Activated T-cell treated with anti-CD3 and anti-CD28 coated beads for 4 hours (primary cell): ENCODE data around the gene CAMSAP1.

Experiments
- DNase-seq: peaks from one replicate; pipeline ENCODE4 v3.0.0-alpha.2; 2020

Gene CAMSAP1

DNA sequence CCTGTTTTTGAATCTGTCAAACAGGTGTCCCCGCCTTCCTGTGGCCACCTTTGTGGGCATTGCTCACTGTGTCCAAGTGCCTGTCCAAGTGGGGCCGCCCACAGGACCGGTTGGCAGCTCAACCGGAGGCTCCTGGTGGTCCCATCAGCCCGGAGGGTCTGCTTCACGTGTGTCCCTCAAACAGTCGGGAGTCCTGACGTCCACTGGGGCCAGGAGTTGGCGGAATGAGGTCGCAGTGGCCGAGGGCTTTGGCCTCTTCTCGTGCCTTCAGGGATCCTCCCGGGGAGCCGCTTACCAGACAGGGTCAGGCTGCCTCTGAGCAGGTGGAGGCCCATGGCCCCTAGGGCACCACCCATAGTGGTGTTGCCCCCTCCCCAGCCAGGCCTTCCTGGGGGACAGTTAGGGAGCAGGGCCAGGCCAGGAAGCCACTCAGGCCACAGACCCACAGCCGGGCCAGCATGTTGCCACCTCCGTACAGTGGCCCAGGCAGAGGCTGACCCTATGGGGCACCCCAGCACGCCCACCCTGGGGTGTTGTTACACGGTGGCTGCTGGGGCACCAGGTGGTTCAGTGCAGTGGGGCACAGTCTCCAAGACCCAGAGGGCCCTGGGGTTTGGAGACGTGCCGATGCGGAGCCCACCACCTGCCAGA is 135.8 kb downstream of the CAMSAP1 start:
- DNase-seq: no peak

DNA sequence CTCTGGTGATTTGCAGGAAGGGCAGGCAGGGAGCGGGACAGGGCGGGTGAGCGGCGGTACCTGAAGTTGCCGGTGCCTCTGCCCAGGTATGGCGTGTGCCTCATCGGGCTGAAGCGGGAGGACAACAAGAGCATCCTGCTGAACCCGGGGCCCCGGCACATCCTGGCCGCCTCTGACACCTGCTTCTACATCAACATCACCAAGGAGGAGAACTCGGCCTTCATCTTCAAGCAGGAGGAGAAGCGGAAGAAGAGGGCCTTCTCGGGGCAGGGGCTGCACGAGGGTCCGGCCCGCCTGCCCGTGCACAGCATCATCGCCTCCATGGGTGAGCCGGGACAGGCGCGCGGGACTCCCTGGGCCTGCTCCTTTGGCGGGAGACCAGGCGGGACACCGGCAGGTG is 136.6 kb downstream of the CAMSAP1 start:
- DNase-seq: no peak

DNA sequence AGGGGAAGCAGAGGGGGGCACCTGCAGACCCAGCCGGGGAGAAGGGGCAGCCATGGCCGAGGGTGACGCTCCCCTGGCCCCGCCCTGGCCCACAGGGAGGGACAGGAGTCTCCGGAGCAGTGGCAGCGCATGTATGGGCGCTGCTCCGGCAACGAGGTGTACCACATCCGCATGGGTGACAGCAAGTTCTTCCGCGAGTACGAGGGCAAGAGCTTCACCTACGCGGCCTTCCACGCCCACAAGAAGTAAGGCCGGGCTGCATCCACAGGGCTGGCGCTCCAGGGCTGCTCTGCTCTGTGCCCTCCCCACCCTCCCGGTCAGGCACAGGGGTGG is 137.2 kb downstream of the CAMSAP1 start:
- DNase-seq: no peak

- no peak for DNase-seq
These were observed 137.7 kb downstream of the CAMSAP1 start for GRCh38 chr9:135769489-135770202.

DNA sequence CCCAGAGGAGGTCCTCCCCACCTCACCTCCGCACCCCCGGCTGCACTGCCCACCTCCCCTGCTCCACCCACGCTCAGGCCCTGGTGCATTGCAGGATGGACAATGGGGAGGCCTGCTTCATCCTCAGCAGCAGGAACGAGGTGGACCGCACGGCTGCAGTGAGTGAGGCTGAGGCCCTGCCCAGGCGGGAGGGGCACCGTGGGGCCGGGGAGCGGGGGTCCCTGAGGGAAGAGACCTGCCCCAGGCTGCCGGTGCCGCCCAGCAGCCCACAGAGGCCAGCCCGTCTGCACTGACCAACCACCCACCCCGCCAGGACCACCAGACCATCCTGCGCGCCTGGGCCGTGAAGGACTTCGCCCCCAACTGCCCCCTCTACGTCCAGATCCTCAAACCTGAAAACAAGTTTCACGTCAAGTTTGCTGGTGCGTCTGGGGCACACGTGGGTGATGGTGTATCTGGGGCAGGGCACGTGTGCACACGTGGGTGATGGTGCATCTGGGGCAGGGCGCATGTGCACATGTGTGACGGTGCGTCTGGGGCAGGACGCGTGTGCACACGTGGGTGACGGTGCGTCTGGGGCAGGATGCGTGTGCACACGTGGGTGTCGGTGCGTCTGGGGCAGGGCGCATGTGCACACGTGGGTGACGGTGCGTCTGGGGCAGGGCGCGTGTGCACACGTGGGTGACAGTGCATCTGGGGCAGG is 138.7 kb downstream of the CAMSAP1 start:
- DNase-seq: no peak

- DNase-seq: no peak
These were observed 140.6 kb downstream of the CAMSAP1 start for GRCh38 chr9:135766707-135767106.

DNA sequence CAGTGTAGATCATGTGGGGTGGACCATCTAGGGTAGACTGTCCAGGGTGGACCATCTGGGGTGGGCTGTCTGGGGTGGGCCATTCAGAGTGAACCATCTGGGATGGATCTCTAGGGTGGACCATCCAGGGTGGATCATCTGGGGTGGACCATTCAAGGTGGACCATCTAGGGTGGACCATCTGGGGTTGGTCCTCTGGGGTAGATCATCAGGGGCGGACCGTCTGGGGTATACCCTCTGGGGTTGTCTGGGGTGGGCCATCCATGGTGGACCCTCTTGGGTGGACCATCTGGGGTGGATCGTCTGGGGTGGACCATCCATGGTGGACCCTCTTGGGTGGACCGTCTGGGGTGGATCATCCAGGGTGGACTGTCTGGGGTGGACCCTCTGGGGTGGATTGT is 141.1 kb downstream of the CAMSAP1 start:
- no peak for DNase-seq

DNA sequence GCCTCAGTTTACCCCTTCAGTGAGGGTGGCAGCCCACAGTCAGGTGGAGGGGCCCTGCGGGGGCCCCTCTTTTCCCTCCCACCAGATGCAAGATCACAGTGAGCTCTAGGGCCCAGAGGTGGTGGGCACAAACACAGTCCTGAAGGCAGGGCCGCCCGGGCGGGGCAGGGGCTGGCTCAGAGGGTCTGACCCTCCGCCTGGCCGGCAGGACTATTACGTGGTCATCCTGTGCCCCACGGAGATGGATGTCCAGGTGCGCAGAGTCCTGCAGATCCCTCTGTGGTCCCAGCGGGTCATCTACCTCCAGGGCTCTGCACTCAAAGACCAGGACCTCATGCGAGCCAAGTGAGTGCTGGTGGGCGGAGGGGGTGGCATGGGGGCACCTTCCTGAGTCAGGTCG is 141.9 kb downstream of the CAMSAP1 start:
- no peak for DNase-seq

DNA sequence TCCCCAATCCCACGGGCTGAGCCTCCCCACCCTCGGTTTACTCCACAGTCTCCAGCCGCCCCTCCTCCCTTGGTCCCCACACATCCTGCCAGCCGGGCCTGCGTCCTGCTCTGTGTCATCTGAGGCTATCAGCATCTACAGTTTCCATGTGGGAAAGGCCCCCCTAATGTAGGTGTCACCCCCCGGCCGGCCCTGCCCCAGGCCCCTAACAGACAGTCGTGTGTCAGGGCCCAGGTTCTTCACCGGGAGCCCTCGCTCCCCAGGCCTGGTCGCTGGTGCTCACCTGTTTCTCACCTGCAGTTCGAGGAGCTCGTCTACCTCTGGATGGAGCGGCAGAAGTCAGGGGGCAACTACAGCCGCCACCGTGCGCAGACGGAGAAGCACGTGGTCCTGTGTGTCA is 142.6 kb downstream of the CAMSAP1 start:
- DNase-seq: no peak

DNA sequence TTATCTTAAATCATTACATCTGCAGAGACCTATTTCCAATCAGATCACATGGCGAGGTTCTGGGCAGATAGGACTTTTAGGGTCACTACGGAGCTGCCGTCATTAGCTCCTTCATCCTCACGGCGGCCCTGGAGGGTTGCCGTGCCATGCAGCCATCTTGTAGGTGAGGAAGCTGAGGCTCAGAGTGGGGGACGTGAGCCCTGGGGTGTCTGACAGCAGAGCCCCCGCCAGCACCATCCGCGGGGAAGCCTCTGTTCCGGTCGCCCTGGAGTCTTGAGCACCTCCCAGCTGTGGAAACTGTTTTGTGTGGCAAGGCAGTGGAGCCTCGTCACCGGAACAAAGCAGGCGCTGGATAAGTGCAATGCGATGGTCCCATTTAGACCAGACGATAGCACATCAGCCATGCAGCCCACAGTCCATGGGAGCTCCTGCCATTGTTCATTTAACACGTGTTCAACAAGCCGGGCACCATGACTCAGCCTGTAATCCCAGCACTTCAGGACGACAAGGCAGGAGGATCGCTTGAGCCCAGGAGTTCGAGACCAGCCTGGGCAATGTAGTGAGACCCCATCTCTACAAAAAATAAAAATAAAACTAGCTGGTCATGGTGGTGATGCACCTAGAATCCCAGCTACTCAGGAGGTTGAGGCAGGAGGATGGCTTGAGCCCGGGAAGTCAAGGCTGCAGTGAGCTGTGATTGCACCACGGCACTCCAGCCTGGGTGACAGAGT is 143.5 kb downstream of the CAMSAP1 start:
- DNase-seq: no peak

GRCh38 chr9:135762921-135763320 is 144.4 kb downstream of the CAMSAP1 start:
- DNase-seq: no peak

GRCh38 chr9:135761845-135762168 is 145.5 kb downstream of the CAMSAP1 start:
- no peak for DNase-seq

- no peak for DNase-seq
These were observed 146.0 kb downstream of the CAMSAP1 start for GRCh38 chr9:135761150-135761844.

DNA sequence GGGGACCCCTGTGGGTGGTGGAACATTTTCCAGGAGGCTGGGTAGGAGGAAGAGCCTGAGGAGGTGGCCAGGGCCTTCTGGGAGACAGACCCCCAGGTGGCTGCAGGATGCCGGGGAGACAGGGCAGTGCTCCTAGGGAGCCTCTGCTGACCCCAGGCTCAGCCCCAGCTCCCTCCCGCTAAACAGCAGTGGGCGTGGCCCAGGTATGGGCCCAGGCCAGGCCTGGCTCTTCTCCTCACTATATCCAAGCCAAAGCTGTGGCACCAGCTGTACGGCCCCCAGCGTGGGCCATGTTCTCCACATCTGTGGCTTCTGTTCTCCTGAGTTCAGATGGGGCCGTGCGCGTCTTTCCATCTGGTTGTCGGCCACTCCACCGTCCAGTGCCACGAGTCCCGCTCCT is 146.9 kb downstream of the CAMSAP1 start:
- DNase-seq: no peak

GRCh38 chr9:135759676-135760300 is 147.6 kb downstream of the CAMSAP1 start:
- DNase-seq: no peak

GRCh38 chr9:135758870-135759269 is 148.5 kb downstream of the CAMSAP1 start:
- no peak for DNase-seq
